KOPT-K1 (cell line): Measurements from ENCODE around the gene MSANTD2.

Source experiments
- H3K27ac ChIP-seq: fragments of 200-600 bp; sonication (generic); 2 replicates; pipeline ENCODE4 v1.5.1; 2016; ENCODE audit warnings: antibody characterized with exemption, mild to moderate bottlenecking, low read depth, low read length; ENCODE audit not compliant: poor library complexity, severe bottlenecking
- H3K36me3 ChIP-seq: fragments of 200-600 bp; sonication (generic); 2 replicates; pipeline ENCODE4 v1.5.1; 2017; ENCODE audit warnings: antibody characterized with exemption, mild to moderate bottlenecking, low read length, moderate library complexity; ENCODE audit not compliant: insufficient read depth
- H3K9me3 ChIP-seq: fragments of 200-600 bp; sonication (generic); 2 replicates; pipeline ENCODE4 v1.5.1; 2017; ENCODE audit warnings: antibody characterized with exemption, low read length, mild to moderate bottlenecking; ENCODE audit not compliant: insufficient read depth, poor library complexity, severe bottlenecking

MSANTD2 gene

GRCh38 chr11:124743050-124743449 lies 57.2 kb downstream of the MSANTD2 start:
- Histone ChIP-seq H3K9me3 (no peaks in the 10 kb centered on the region), H3K36me3 (no peaks in the 10 kb centered on the region), H3K27ac (no peak overlapping the region)

- H3K36me3 ChIP-seq = no peaks in the 10 kb centered on the region
- H3K9me3 ChIP-seq = no peaks in the 10 kb centered on the region
Observed at GRCh38 chr11:124742555-124742954, 57.7 kb downstream of the MSANTD2 start.

GRCh38 chr11:124740277-124740882 lies 59.8 kb downstream of the MSANTD2 start:
- Histone ChIP-seq H3K27ac (no peak overlapping the region), H3K9me3 (no peaks in the 10 kb centered on the region), H3K36me3 (no peaks in the 10 kb centered on the region)

More at GRCh38 chr11:124742555-124742954, 57.7 kb downstream of the MSANTD2 start:
- H3K27ac ChIP-seq = no peak overlapping the region

- Histone ChIP-seq H3K27ac (no peak within 1 kb of the TSS), H3K9me3 (no peaks in the 10 kb centered on the region), H3K36me3 (no peaks in the 10 kb centered on the region)
Observed at GRCh38 chr11:124739479-124740276, 60.5 kb downstream of the MSANTD2 start, which contains the start of gene NRGN. Gene NRGN, plus strand, starts transcription at chr11:124739942. Its CDS starts 143 bp downstream, at chr11:124740085.

- H3K9me3 ChIP-seq = no peaks in the 10 kb centered on the region
- no peak overlapping the region for H3K27ac ChIP-seq
Observed at GRCh38 chr11:124738713-124739478, 61.3 kb downstream of the MSANTD2 start.

GRCh38 chr11:124737638-124738305 lies 62.4 kb downstream of the MSANTD2 start:
- Histone ChIP-seq H3K9me3 (no peaks in the 10 kb centered on the region), H3K27ac (no peak overlapping the region), H3K36me3 (no peaks in the 10 kb centered on the region)

More at GRCh38 chr11:124738713-124739478, 61.3 kb downstream of the MSANTD2 start:
- H3K36me3 ChIP-seq = no peaks in the 10 kb centered on the region

GRCh38 chr11:124736736-124737135 lies 63.5 kb downstream of the MSANTD2 start:
- Histone ChIP-seq H3K9me3 (no peaks in the 10 kb centered on the region), H3K36me3 (no peaks in the 10 kb centered on the region), H3K27ac (no peak overlapping the region)

GRCh38 chr11:124732230-124732629 lies 68.0 kb downstream of the MSANTD2 start:
- H3K27ac ChIP-seq = no peak overlapping the region

GRCh38 chr11:124729571-124729970 lies 70.6 kb downstream of the MSANTD2 start:
- H3K27ac ChIP-seq = no peak overlapping the region
- no peaks in the 10 kb centered on the region for H3K36me3 ChIP-seq
- no peaks in the 10 kb centered on the region for H3K9me3 ChIP-seq

More at GRCh38 chr11:124732230-124732629, 68.0 kb downstream of the MSANTD2 start:
- no peaks in the 10 kb centered on the region for H3K36me3 ChIP-seq
- no peaks in the 10 kb centered on the region for H3K9me3 ChIP-seq

GRCh38 chr11:124728134-124728533 lies 72.1 kb downstream of the MSANTD2 start:
- no peaks in the 10 kb centered on the region for H3K9me3 ChIP-seq
- no peak overlapping the region for H3K27ac ChIP-seq
- H3K36me3 ChIP-seq = no peaks in the 10 kb centered on the region

- no peak overlapping the region for H3K27ac ChIP-seq
- H3K36me3 ChIP-seq = no peaks in the 10 kb centered on the region
- H3K9me3 ChIP-seq = no peaks in the 10 kb centered on the region
Observed at GRCh38 chr11:124727474-124727873, 72.7 kb downstream of the MSANTD2 start.

GRCh38 chr11:124725719-124726105 lies 74.5 kb downstream of the MSANTD2 start:
- Histone ChIP-seq H3K9me3 (no peaks in the 10 kb centered on the region), H3K27ac (no peak overlapping the region), H3K36me3 (no peaks in the 10 kb centered on the region)

- Histone ChIP-seq H3K36me3 (no peaks in the 10 kb centered on the region), H3K9me3 (no peaks in the 10 kb centered on the region), H3K27ac (no peak overlapping the region)
Observed at GRCh38 chr11:124724979-124725718, 75.1 kb downstream of the MSANTD2 start.

GRCh38 chr11:124722176-124722575 lies 78.0 kb downstream of the MSANTD2 start:
- H3K9me3 ChIP-seq = no peaks in the 10 kb centered on the region
- H3K36me3 ChIP-seq = no peaks in the 10 kb centered on the region
- no peak overlapping the region for H3K27ac ChIP-seq
